ENCODE results near the gene CDHR5.

Gene CDHR5

DNA sequence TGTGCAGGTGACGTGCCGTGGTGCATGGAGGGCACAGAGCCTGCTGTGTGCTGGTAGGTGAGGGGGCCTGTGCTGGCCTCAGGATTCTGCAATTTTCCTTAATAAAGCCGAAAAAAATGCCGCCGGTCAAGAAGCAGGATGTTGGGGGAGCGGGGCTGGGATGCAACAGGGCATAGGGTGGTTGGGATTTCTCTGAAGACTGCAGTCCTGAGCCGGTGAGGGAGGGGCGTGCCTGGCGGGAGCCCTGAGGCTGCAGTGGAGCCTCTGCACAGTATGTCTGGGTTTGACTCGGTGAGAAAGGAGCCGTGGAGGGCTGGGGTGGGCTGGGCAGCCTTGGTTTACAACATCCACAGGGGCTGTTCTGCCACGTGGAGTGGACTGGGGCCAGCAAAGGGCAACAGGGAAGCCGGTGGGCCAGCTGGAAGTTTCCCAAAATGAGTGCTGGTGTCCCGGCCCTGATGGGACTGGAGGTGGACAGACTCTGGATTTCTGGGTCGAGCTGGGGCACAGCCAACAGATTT is 1.3 kb downstream of the CDHR5 start:
- DNase-seq (ENCODE audit: low spot score): no peak

DNA sequence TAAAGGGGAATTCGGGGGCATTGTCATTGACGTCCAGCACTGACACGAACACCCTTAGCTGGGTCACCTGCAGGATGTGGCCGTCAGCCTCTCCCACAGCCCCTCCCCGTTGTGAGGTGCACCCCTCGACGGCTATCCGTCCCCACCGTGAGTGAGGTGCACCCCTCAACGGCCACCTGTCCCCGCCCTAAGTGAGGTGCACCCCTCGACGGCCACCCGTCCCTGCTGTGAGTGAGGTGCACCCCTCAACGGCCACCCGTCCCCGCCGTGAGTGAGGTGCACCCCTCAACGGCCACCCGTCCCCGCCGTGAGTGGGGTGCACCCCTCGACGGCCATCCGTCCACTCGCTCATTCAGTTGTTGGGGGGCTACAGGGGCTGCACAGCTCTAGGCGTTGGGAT is 2.9 kb downstream of the CDHR5 start:
- no peak for DNase-seq (ENCODE audit: low spot score)

DNA sequence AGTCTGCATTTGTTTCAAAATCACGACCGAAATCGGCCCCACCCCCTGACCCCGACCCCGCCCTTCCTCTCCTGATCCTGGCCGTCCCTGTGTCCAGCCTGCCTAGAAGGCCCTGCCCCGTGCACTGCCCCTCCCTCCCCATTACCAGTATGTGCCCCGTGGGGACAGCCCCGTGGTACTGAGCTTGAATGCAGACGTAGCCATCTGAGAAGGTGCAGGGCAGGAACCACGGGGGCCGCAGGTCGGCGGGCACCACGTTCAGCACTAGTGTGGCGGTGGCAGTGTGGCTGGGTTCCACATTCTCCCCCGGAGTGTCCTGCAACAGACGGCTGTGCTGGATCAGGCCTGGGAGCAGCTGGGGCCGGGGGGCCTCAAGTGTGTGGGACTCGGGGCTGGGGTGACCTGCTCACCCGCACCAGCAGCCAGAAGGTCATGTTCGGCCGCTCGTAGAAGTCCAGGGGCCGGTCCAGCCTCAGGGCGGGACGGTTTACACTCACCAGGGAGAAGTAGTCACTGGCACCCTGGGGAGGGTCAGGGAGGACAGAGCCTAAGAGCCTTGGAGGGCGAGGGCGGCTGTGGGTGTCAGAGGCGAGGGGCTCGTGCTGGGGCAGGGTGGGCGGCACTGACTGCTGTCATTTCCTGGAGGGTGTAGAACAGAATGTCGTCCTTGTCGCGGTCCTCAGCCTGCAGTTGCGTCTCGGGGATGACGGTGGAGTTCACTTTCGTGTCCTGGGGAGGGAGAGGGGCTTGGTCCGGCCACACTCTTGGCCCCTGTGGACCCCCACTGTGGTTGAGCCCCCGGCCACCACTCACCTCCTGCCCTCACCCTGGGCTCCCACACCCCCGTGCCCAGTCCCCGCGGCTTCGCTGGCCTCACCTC is 3.6 kb downstream of the CDHR5 start:
- DNase-seq (ENCODE audit: low spot score): no peak

DNA sequence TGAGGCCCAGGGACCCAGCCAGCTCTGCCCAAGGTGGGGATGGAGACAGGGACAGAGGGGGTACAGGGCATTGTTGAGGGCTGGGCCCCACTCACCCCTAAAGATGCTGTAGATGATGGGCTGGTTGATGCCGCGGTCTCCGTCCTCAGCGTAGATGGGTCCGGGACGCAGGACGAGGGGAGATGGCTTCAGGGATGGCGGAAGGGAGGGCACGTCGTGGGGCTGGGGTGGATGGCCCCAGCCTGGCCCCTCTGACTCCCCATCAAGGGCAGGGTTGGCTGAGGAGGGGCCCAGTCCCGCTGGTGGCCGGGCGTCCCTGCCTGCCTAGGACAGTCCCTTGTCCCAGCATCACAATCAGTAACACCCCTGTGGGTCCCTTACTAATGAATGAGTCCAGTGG is 4.6 kb downstream of the CDHR5 start:
- DNase-seq (ENCODE audit: low spot score): no peak

DNA sequence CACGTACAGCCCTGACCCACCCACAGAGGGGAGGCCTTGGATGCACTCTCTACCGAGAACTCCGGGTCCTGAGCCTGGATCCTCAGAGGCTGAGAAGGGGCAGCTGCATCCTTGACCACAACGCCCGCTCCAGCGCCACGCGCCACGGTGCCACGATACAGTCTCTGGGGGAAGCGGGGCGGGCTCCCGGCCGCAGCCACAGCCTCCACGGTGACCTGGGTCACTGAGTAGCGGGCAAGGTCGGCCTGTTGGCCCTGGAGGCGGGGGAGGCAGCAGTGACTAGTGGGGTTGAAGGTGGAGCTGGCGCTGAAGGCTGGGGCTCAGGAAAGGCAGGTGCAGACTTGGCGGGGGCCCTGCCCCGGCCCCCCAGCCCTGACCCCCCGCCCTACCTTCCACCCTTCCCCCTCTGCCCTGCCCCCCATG is 5.1 kb downstream of the CDHR5 start:
- DNase-seq (ENCODE audit: low spot score): no peak

DNA sequence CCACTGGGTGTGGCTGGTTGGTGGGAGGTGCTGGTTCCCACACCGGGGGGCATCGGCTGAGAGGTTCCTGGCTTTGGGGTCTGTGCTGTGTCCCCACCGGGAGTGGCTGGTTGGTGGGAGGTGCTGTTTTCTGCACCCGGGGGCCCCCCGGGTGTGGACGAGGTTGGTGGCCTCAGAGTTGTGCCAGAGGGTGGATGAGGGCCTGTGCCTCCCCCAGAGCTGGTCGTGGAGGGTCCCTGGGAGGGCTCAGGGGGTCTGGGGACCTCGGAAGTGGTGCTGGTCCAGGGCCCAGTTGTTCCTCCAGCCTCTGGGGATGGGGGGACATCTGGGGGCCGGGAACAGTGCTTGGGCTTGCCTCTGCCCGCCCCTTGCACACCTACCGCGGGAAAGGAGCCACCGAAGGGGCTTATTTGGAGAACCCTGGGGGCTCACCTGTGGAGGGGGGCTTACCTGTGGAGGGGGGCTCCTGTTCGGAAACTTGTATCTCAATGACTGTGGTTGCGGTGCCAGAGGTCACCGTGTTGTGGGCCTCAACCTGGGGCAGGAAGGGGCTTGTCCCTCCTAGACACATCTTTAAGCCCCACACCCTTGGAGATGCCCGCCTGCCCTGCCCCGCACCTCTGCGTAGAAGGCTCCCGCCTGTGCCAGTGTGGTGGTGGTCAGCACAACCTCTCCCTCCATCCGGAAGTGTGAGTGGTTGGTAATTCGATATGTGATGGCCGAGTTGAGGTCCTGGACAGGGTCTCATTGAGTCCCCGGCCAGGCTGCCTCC is 5.7 kb downstream of the CDHR5 start:
- DNase-seq (ENCODE audit: low spot score): no peak

DNA sequence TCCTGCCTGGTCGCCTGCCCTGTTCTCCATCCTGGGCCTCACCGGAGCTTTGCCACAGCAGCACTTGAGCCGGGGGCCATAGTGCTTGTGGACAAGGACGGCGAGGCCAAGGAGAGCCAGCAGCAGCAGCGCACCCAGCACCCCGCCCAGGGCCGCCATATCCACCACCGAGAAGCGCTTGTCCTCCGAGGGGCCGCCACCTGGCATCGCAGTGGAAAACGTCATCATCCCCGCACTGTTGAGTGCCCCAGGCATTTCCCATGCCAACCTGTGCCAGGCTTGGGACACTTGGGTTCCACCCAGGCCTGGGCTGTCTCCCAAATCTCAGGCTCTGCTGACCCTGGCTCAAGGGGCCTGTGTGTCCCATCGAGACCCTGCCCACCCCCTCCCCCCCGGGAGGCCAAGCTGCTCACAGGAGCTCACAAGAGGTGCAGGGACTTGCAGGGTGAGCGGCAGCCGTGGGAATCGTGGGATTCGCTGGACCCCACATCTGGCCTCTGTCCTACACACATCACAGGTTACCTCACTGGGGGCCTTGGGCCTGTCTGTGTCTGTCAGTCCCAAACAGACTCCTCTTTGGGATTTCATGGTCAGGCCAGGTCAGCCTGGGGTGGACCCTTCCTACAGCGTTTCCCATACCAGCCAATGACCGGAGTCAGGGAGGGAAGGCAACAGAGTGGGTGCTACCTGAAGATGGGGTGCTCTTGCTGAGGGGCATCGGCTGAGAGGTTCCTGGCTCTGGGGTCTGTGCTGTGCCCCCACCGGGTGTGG is 6.7 kb downstream of the CDHR5 start:
- no peak for DNase-seq (ENCODE audit: low spot score)

DNA sequence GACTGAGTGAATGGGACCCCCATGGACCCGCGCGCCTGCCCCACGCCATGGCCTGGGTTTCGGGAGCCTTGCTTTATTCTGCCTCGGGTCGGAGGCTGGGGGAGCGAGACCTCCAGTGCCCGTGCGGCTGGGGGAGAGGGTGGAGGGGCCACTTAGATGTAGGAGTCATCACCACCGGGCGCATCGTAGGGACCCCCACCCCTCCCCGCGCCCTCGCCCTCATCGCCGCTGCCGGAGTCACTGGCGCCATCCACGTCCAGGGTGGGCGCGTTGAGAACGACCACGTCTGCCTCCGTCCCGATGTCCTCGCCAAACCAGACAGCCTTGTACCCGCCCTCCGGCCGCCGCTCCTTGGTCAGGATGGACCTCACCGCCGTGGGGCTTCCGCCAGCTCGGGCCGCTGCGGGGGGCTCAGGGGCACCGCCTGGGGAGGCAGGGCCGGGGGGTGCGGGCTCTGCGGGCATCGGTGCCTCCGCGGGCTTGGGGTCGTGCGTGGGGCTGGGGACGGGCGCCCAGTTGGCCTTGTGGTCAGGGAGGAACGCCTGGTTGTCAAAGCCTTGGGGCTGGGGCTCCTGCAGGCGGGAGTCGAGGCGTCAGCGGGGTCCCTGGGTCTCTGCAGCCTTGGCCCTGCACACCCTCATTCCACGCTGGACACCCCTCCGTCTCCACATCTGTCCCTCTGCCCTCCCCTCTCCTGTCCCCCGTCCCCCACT is 7.4 kb downstream of the CDHR5 start:
- no peak for DNase-seq (ENCODE audit: low spot score)

DNA sequence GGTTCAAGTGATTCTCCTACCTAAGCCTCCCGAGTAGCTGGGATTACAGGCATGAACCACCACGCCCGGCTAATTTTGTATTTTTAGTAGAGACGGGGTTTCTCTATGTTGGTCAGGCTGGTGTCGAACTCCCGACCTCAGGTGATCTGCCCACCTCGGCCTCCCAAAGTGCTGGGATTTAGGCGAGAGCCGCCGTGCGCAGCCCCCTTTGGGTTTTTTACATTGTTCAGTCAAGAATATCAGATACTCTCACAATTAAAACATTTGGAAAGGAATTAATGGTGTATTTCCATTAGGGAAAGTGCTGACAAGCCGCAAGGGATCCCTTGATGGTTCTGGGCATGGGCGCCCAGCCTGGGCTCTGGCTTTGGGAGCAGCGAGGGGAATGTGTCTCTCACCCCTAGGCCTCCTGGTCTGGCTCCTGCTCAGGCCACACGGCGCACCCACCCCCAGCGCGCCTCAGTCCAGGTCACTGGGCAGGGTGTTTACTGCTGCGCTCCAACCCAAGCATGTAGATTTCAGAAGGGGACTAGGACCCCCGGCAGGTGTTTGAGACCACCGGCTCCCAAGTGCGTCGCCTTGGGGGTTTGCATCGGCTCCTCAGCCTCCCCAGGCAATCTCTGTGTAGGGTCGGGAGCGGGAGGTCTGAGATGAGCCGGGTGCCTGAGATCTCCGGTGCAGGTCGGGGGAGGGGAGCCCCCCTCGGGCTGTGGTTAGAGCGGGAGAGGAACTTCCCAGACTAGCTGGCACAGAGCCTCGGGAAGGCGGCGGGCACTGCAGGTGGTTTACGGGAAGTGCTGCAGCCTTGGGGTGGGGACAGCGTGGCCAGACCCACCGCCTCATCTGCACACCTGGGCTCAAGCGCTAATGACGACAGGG is 8.2 kb downstream of the CDHR5 start:
- DNase-seq (ENCODE audit: low spot score): no peak

DNA sequence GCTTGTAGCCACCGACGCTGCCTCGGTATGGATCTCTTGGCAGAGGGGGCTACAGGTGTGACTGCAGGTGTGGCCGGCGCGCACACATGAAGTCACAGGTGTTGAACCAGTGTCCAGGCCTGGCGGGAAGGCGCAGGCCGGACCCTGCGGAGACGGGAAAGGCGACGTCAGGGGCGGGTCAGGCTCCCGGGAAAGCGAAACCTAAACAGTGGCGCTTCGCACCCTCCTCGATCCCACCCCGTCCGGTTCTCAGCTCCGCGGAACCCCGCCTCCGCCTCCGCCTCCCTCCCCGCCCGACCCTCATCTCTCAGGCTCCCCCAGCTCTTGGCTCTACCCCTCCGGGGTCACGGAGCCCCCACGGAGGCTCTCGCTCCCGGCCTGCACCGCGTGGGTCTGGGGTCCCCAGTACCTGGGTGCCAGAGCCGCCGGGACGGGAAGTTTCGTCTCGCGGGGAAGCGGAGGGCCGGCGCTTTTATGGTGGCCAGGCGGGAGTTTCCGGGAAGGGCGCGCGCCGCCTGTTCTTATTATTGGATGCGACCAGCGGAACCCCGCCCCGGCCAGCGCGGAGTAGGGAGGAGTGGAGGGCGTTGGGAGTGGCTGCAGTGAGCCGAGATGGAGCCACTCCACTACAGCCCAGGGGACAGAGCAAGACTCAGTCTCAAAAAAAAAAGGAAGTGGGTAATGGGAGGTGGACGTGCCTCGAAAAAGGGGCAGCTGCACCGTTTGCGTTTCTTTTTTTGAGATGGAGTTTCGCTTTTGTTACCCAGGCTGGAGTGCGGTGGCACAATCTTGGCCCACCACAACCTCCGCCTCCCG is 9.0 kb downstream of the CDHR5 start, which contains the start of gene IRF7:
TSS of gene IRF7 (minus strand) at position 447 of the 816 bp plus-strand sequence. CDS start 586 bp downstream, outside the sequence.
- peak; percentile 89 for DNase-seq (ENCODE audit: low spot score)

DNA sequence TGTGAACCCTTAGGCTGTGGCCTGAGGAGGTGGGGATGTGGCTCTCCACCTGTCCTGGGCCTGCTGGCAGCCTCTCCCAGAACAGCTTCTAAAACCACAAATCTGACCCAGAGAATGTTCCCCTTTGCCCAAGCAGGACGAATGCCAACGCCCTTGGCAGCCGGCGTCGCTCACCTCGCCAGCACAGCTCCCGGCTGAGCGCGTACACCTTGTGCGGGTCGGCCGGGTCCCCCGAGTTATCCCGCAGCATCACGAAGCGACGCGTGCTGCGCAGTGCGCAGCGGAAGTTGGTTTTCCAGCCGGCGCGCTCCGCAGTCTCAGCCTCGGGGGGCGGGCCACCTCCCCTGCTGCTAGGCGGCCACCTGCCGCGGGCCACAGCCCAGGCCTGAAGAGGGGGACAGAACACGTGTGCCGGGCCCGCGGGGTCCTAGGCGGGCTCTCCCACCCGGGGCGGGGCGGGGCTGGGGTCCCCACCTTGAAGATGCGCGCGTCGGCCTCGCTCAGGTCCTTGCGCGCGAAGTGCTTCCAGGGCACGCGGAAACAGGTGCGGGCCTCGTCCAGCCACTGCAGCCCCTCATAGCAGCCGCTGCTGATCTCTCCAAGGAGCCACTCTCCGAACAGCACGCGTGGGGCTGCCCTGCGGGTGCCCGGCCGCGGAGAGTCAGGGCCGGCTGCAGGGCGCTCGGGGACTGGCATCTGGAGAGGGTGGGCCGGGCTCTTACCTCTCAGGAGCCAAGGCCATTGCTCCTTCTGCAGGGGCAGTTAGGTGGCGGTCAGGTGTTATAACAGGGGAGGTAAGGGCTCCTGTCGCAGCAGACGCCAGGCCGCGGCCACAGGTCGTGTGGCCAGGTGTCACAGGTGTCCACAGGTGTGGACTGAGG is 9.9 kb downstream of the CDHR5 start:
- no peak for DNase-seq (ENCODE audit: low spot score)

DNA sequence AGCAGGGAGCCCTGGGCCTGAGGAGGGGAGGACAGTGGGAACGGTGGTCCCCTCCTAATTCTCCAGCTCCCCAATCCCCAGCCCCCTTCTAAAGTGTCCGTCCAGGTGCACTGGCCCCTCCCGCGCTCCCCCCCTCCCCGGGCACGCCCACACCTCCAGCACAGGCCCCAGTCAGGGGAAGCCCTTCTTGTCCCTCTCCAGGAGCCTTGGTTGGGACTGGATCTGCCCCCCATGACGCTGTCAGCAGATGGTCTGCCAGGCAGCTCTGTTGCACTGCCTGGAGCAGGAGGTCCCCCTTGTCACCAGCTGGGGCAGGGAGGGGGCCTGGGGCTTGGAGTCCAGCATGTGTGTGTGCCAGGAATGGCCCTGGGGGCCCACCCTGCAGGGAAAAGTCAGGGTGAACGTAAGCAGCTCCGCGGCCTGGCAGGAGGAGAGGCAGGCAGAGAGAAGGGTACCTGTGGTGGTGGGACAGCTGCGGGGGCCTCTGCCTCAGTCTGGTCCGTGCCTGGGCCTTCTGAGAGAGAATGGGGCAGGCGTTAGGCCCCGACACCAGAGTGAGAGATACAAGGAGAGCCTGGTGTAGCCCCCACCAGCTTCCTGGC is 10.6 kb downstream of the CDHR5 start:
- no peak for DNase-seq (ENCODE audit: low spot score)

DNA sequence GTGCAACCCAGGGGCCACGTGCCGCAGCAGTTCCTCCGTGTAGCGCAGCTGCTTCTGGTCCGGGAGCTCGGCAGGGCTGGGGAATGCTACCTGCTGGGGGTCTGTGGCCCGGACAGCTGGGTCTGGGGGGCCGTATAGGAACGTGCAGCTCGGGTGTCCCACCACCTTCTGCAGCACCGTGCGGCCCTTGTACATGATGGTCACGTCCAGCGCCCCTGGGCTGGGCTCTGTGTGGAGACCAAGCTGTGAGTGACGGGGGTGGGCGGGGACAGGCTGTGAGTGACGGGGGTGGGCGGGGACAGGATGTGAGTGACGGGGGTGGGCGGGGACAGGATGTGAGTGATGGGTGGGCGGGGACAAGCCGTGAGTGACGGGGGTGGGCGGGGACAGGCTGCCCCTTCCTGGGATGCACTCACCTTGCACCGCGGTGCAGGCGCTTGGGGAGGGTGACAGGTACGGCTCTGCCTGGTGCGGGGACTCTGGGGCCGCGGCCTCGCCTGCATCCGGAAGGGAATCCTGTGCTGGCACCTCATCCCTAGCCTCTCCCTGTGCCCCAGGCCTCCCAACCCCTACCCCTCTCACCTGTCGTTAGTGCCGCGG is 11.3 kb downstream of the CDHR5 start:
- DNase-seq (ENCODE audit: low spot score): peak; percentile 80

DNA sequence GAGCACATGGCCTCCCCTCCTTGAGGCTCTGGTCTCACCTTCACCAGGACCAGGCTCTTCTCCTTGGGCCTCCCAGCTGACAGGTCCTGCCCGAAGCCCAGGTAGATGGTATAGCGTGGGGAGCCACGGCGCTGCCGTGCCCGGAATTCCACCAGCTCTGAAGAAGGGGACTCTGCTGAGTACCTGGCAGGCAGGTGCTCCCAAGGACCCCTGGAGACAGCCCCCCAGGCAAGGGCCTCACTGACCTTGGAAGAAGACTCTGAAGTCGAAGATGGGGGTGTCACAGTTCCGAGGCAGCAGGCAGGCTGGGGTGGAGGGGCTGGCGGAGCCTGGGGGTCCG is 11.8 kb downstream of the CDHR5 start:
- no peak for DNase-seq (ENCODE audit: low spot score)

DNA sequence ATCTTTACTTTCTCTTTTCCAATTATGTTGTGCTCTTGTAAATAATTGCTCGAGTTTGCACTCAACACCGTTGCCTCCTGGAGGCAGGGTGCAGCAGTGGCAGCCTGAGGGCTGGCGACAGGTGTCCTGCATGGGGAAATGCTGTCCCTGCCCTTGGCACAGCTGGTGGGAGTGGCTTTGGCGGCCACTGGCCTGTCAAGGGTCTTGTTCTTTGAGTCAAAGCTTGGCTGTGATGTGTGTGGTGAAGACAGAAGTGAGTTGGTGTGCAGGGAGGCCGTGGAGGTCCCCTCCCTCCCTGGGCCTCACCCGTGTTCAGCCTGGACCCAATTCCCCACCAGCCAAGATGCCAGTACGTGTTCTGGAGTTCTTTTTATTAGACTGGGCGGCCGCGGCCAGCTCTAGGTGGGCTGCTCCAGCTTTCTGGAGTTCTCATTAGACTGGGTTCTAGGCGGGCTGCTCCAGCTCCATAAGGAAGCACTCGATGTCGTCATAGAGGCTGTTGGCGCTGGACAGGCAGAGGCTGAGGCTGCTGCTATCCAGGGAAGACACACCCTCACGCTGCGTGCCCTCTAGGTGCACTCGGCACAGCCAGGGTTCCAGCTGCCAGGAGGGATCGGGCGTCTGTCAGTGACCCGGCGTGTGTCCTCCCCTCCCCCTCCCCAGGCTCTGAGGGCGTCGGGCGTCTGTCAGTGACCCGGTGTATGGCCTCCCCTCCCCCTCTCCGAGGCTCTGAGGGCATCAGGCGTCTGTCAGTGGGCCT is 12.4 kb downstream of the CDHR5 start:
- DNase-seq (ENCODE audit: low spot score): no peak

DNA sequence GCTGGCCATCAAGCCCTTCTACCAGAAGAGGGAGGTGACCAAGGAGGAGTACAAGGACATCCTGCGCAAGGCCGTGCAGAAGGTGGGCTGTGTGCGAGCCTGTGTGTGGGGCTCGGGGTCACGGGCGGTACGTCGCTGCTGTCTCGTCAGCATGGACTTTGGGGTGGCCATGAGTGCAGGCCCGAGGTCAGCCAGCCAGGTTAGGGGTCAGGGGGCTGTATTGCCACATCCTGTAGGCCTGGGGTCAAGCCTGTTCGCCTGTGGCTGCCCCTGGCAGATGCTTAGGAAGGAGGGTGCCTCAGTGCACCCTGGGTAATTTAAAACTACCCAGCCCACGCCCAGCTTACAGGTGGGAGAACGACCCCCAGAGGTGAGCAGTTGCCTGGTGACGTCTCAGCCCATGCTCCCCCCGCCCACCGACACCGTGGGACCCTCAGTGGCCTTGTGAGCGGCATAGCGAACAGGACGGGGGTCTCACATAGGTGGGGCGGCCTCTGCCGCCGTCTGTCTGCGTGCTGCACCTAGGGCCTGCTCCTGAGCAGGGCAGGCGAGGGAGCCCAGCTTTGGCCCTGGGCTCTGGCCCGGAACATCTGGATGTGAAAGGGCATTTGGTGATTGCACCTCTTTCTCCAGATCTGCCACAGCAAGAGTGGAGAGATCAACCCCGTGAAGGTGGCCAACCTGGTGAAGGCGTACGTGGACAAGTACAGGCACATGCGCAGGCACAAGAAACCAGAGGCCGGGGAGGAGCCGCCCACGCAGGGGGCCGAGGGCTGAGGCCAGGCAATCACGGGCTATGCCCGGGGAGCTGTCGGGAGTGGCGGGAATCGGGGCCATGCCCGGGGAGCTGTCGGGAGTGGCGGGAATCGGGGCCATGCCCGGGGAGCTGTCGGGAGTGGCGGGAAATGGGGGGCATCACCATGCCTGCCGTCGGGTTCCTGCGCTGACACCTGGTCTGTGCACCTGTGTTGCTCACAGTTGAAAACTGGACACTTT is 13.5 kb downstream of the CDHR5 start:
- no peak for DNase-seq (ENCODE audit: low spot score)

Measured in activated CD4-positive, alpha-beta T cell treated with anti-CD3 and anti-CD28 coated beads, Interleukin-2, Interleukin-4, amounts not matched to agents 100 ng/mL and 50 ng/mL, durations not matched to agents 16 hours and 8 hours (primary cell).